ENCODE measurements around the gene C1QTNF6. TPM values are rescaled to one million over a fixed set of nuclear protein-coding genes. Genes with fewer than 3 reads are reported as not detected.
A peak's percentile ranks its signal among the peaks of the same experiment; 100 is the strongest.

C1QTNF6 gene
- total and polyA plus RNA-seq, 10 donors: 5.3 to 10.3 (median 7.6) TPM

DNA sequence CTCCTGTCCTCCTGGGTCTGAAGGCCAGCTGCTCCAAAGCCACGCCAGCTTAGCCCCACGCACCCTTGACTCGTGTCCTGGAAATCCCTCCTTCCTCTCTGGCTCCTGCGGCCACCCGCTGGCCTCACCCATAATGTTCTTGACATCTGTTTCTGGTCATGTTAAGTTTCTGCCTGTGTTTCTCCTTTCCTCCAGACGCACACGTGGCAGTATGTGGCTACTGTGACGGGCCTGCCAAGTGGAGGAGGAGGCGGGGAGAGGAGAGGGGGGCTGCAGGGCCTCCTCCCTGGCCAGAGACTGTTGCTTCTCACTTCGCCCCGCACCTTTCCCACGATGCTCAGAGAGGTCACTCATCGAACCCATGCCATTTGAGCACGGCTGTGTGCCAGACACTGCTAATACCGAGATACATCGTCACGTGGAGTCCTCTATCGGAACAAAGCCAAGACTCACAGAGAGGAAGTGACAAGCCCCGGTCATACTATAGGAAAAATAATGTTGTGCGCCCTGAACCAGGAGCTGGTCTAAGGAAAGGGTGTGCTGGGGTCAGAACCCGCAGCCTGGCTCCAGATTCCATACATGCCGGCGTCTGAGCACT is 11.5 kb downstream of the C1QTNF6 start:
- DNase-seq: peak; percentile 84
- Histone ChIP-seq H3K36me3 (no peaks in the 10 kb centered on the region), H3K4me1 (peaks cover 21 to 58% (median 38%) of the 10 kb centered on the region in 6 donors), H3K27me3 (replicated peaks in 1 of 7) (no peaks in the 10 kb centered on the region), H3K4me3 (peak overlapping the region in 3 of 8 donors; percentile 9 to 53 (median 14)), H3K9me3 (no peaks in the 10 kb centered on the region), H3K27ac (peak overlapping the region in 7 of 8 donors; percentile 58 to 84 (median 70))
- TF ChIP-seq POLR2A (IDR thresholded peaks at IDR 0.05): no peak
- TF ChIP-seq POLR2AphosphoS5 (IDR thresholded peaks at IDR 0.05): peak; percentile 74 to 77 (median 76)
- intact Hi-C loops (cut with DNase I; ENCODE audit: low total_unique reads): no loop called here
- WGBS, 5 donors: 9 to 14% (median 12%) methylated on average over 23 of the region's 23 CpGs

- peak; percentile 63 for DNase-seq
- H3K9me3 ChIP-seq: no peaks in the 10 kb centered on the region
- peaks cover 21 to 61% (median 38%) of the 10 kb centered on the region in 6 donors for H3K4me1 ChIP-seq
- no peaks in the 10 kb centered on the region for H3K27me3 ChIP-seq (replicated peaks in 1 of 7)
- TF ChIP-seq POLR2A (IDR thresholded peaks at IDR 0.05) (no peak), CTCF (IDR thresholded peaks at IDR 0.05 in 8 of 11, conservative IDR thresholded peaks at IDR 0.05 in 3 of 11) (no peak), POLR2AphosphoS5 (IDR thresholded peaks at IDR 0.05) (no peak)
- intact Hi-C loops (cut with DNase I; ENCODE audit: low total_unique reads): no loop called here
- peak overlapping the region in 6 of 8 donors; percentile 58 to 84 (median 70) for H3K27ac ChIP-seq
- H3K36me3 ChIP-seq: no peaks in the 10 kb centered on the region
- peak overlapping the region in 1 of 8 donors; percentile 53 for H3K4me3 ChIP-seq
- WGBS, 5 donors: 63 to 77% (median 69%) methylated on average over 18 of the region's 18 CpGs
Measured at GRCh38 chr22:37175414-37176281, 12.4 kb downstream of the C1QTNF6 start.

DNA sequence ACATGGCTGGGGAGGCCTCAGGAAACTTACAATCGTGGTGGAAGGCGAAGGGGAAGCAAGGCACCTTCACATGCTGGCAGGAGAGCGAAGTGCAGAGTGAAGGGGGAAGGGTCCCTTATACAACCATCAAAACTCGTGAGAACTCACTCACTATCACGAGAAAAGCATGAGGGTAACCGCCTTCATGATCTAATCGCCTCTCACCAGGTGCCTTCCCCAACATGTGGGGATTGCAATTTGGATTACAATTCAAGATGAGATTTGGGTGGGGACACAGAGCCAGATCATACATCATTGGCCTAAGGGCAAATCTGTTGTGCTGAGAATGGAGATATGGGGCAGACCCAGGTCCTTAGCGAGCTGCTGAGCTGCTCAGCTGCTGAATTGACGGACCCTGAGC is 13.1 kb downstream of the C1QTNF6 start:
- Histone ChIP-seq H3K4me1 (peaks cover 21 to 61% (median 38%) of the 10 kb centered on the region in 6 donors), H3K36me3 (no peaks in the 10 kb centered on the region), H3K4me3 (no peak overlapping the region), H3K9me3 (no peaks in the 10 kb centered on the region), H3K27ac (no peak overlapping the region), H3K27me3 (replicated peaks in 1 of 7) (no peaks in the 10 kb centered on the region)
- intact Hi-C loops (cut with DNase I; ENCODE audit: low total_unique reads): no loop called here
- no peak for DNase-seq
- 85 to 93% (median 88%) methylated on average over 9 of the region's 9 CpGs for WGBS, 5 donors
- TF ChIP-seq POLR2AphosphoS5 (IDR thresholded peaks at IDR 0.05) (no peak), POLR2A (IDR thresholded peaks at IDR 0.05) (no peak), CTCF (IDR thresholded peaks at IDR 0.05 in 8 of 11, conservative IDR thresholded peaks at IDR 0.05 in 3 of 11) (no peak)

DNA sequence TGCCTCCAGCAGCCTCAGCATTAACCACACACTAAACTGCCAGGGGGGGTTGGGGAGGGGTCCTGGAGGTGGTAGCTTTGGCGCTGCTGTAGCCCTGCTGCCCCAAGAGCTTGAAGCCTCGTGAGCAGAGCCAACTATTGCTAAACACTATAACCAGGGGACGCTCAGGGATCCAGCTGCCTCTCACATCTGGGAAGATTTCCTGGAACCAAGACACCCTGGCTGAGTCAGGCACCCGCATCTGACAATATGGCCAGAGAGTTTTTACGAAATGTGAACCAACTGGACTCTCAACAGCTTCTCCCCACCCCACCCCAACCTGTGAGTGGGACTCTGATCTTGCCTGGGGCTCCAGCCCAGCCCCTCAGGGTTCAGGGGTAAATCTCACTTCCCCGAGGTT is 14.3 kb downstream of the C1QTNF6 start:
- TF ChIP-seq CTCF (IDR thresholded peaks at IDR 0.05 in 8 of 11, conservative IDR thresholded peaks at IDR 0.05 in 3 of 11) (no peak), POLR2A (IDR thresholded peaks at IDR 0.05) (no peak), POLR2AphosphoS5 (IDR thresholded peaks at IDR 0.05) (no peak)
- no peaks in the 10 kb centered on the region for H3K27me3 ChIP-seq (replicated peaks in 1 of 7)
- no peaks in the 10 kb centered on the region for H3K36me3 ChIP-seq
- DNase-seq: peak; percentile 34
- intact Hi-C loops (cut with DNase I; ENCODE audit: low total_unique reads): no loop called here
- no peak overlapping the region for H3K27ac ChIP-seq
- peaks cover 18 to 57% (median 33%) of the 10 kb centered on the region in 6 donors for H3K4me1 ChIP-seq
- WGBS, 5 donors: 81 to 94% (median 85%) methylated on average over 4 to 6 of the region's 6 CpGs
- H3K9me3 ChIP-seq: no peaks in the 10 kb centered on the region
- H3K4me3 ChIP-seq: no peak overlapping the region

All from spleen (tissue), 11 donors.